Activated CD8-positive, alpha-beta memory T cell treated with anti-CD3 and anti-CD28 coated beads, Interleukin-2, amount 50 U/mL, for 4 hours (primary cell): ENCODE measurements around the gene DTNBP1.

Experiments used
- DNase-seq: peaks from one replicate; pipeline ENCODE4 v3.0.0-alpha.2; 2020

The DTNBP1 gene

DNA sequence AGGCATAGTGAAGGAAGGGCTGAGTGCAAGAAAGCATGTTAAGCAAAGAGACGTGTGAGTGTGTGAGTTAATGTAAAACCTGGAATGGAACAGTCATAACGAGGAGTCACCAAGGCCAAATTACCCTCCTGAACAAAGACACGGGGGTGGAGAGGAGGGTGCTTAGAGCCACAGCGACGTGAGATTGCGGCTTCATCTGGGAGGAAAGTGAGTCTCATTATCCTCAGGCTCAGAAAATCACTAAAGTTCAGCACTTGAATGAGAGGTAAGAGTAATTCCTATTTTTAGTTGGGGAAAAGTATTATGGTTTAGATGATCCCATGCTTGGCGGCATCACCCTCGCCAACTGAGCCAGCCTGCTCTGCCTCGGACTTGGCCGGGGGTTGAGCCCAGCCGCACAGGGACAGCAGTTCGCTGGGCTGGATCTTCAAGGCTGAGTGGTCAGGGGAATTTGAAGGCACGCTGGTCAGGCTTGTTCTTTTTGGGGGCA is 136.6 kb downstream of the DTNBP1 start:
- no peak for DNase-seq

DNA sequence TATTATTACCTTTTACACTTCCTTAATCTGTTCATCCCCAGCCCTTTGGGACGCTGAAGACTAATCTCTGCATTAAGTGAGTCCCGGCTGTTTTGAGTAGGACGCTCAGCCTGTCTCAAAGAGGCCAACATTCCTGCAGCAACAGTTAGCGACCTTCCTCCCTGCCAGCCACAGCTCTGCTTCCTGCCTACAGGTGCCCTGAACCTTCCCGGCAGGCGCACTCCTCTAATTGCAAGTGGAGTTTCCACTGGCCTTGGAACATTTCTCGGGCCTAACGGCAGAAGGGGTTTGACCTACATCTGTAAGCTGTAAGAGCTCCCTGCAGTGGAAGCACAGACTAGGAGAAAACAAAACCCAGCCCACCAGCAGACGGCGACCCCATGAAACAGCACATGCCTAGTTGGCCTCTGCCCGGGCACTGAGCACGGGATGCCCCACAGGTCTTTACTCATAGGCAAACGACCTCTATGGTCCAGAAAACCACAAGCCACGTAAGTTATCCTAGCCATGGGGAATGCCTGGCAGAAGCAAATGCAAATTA is 137.9 kb downstream of the DTNBP1 start:
- DNase-seq = no peak

DNA sequence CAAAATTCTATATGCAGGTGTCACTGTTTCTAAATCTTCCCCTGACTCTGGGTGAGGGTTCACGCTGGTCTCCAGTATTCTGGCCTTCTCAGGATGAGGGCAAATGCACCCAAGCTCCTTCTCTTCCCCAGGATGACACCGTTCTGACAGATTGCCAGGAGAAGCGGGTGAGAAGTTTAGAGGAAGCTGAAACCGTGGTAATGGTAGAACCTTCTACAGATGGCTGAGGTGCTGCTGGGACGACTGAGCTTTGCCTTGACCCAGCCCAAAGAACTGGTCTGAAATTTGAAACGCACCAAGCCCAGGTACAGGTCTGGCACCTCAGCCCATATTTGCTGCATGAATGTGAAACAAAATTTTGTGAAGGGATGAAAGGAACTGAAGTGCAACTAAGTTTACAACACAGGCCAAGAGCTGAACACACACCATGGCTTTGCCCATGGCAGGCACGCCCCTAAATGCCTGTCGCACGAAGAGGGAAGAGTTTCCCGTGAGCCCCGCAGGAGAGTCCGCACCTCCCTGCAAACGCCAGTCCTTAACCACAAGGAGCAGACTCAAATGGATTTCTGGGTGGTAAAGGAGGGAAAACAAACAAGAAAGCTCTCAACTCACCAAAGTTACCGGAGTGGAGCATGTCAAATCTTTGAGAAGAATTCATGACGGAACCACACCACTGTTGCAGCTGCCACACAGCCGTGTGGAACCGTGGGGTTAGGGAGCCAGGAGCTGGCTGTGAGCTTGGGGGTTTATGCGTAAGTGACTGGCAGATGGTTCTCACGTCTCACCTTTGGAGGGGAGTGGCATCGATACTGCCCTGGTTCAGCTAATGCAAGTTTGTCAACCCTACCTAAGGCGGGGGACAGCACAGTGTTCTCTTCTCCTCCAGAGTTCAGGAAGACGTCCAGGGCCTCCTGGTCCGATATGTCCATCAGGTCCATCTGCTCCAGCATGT is 138.9 kb downstream of the DTNBP1 start:
- DNase-seq = no peak

DNA sequence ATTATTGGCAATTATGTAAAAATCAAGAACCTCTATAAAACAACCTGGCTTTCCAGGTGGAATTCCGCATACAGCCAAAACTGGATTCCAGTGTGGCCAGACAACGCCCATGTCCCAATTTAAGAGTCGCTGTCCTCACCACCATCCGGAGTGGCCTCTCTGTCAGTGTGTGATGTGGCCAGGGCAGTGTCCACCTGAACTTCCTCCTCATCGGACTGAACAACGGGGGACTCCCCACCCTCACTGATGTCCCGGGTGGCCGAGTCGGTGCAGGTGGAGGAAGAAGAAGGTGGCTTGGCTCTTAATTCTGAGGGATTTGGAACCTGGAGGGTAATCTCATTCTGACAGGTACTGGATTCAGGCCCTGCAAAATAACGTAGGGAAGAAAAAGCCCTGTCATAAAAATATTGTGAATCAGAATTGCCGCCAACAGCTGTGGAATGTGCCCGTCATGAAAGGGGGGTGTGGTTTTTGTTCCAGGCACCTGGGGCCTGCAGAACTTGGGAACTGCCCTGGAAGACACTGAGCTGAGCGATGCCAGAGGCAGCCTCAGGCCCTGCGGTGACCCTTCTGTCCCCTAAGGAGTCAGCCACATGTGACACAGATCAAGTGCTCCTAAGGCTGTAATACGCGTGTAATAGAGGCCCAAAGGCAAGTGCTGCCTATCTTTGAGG is 139.8 kb downstream of the DTNBP1 start:
- DNase-seq = no peak

DNA sequence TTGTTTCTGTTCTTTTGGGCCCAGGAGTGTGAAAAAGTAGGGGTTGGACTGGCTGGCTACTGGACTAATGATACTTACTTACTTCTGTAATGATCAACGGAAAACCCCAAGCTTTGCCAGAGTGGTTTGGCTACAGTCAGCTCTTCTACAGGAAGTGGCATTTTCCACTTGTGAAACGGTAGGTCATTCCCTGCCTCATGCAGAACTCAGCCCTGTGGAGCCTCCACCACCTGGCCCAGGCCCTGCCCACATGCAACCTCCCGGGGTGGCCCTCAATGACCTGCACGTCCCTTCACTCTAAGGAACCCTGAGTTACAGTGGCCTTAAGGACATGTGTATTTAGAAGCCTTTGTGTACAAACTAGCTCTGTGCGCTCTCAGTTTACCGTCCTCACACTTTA is 140.4 kb downstream of the DTNBP1 start:
- DNase-seq = no peak

DNA sequence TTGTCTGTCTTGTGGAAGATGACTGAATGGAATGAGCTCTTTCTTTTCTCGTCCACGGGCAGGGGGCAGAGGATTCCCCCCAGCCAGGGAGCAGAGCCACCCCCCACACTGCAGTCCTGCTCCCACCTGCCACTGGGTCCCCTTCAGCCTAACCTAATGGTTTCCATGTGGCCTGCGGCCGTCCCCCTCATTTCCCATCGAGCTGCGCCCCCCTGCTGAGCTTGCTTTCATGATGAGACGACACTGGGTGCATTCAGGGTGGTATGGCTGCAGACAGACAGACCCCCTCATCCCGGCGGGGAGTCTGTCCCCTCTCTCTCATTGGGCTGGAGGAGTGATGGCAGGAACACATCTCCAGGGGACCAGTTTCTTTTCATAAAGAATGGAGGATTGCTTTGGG is 140.8 kb downstream of the DTNBP1 start:
- DNase-seq = no peak

DNA sequence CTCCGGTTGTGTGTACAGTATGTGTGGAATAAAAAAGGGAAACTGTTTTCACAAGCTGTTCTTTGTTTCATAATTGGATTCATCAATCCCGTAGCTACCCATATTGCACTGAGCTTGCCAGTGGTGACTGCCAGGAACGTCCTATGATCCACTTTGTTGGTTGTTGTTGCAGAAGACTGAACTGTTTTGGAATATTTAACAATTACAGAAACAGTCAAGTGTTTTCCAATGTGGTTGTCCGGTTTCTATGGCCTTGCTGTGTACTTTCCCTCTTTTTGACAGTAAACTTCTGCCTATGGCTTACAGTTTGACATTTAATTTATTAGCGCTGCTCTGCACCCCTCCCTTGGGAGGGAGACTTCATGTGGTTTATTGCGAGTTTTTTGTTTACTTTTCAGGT is 141.2 kb downstream of the DTNBP1 start:
- DNase-seq = no peak

DNA sequence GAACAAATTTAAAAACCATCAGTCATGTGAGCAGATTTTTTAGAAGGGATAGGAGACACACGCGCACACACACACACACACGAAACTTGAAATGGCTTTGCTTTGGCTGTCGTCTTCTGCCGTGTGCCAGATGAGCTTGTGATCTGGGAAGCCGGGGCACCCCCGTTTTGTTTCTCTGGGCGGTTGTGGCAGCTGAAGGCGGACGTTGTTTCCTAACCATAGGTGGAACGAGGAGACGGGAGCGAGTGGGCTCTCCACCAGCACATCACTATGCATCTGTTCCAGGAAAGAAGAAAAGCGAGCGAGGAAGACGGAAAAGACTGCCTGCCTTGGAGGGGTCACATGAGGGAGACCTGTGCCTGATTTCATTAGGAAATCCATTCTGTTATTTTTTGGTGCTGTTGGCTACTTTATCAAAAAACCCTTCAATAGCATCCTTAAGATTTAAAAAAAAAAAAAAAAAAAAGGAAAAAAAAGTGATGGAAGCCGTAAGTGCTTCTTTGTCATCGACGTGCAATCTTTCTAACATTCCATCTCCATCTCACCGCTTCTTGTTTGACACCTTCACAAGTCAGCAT is 142.1 kb downstream of the DTNBP1 start:
- no peak for DNase-seq

DNA sequence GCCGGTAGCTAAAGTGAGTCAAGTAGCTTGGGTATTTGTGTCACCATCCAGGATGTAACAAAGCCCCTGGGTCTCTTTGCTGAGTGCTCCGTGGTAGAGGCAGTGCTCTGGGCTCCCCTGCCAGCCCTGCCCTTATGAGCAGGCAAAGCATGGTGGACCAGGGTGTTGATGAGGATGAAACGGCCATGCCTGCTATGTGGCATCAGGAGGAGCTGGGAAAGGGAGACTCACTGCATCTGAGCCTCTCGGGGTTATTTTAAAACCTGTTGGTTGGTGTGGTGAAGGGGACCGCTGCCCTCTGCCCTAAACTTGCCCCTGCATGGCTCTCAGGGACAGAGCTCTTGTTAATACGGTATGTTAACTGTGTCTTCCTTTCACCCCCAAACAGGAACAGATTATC is 143.1 kb downstream of the DTNBP1 start:
- no peak for DNase-seq

DNA sequence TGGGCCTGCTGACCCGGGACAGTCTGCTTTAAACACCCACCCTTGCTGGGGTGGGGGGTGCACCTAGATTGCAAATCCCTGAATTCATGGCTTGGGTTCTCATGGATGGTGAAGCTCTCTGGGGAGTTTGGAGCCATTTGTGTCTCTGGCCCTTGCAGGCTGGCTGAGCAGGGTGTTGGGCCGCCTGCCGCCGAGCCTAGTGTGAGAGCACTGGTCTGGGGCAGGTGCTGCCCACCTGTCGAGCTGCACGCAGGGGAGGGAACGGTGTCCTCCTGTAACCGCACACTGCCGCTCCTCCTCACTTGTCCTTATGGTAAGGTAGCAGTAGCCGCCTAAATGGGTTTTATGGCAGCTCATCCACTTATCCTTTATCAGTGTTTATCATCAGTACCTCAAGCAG is 143.9 kb downstream of the DTNBP1 start:
- no peak for DNase-seq

DNA sequence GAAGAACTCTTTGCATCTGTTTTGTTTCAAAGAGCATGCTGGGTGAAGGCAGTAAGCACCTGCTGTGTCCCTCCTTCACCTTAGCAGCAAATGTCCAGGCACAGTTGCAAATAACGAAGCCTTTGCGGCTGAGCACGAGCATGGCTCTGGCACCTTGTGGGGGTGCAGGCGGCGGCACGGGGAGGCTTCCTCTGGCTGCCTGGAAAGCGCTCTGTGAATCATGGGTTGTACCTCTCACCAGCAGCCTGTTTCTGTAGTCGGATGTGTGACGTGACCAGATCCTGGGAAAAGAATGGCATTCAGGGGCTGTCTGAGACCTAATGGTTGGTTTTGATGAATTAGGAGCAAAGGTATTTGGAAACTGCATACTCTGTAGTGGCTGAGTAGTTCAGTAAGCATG is 144.8 kb downstream of the DTNBP1 start:
- DNase-seq = no peak

DNA sequence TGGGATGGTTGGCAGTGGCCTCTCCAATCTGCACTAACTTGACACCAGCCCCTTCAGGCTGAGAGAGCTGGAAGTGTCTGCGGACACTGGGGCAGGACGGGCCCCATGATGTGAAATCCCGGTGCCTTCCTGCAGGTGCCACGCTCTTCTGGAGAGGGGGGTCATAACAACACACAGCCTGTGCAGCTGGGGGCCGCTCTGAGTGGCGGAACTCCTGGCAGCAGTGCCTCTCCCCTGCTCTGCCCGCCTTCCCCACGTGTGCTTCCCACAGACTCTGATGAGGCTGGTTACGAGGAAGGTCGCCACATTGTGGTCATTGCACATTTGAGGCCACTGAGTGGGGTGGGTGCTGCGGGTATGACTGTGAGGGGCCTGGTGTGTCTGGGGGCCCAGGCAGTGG is 145.2 kb downstream of the DTNBP1 start:
- DNase-seq = no peak

DNA sequence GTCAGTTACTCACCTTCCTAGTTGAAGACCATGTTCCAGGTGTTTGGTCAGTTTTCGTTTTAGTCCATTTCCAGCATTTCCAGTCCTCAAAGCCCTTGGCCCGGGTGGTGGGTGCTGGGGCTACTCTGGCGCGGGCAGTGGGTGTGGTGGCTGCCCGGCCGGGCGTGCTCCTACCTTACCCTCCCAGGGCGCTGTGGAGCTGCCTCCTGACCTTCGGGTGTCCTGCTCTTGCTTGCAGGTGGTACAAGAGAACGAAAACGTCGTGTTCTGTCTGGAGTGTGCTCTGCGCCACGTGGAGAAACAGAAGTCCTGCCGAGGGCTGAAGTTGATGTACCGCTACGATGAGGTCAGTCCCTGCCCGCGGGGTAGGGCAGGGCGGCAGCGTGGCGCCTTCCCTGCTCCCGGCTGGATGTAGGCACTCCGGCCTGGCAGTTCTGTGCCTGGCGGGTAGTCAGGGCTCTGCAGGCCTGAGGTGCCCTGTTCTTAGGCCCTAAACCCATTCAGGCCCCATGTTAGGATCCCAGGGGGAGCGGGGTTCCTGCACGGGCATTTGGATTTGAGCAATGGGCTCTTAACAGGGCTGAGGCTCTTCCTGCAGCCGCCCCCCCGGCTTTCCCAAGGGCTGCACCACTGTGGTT is 145.8 kb downstream of the DTNBP1 start:
- no peak for DNase-seq

DNA sequence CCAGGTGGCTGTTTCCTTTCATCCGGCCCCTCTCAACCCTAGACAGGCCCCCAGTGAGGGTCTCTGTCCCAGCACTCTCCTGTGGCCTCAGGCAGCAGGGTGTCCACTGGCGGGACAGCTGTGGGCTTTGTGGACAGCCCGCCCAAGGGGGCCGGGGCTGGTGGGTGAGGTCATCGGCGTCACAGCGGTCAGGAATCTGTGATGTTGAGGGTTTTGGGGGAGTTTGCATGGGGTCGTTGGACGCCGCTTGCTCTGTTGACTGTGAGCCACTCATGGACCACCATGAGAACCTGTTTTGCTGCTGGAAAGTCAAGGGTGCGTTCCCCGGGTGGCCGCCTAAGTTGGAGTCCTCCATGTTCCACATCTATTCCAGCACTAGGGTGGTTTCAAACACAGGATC is 146.4 kb downstream of the DTNBP1 start:
- no peak for DNase-seq

DNA sequence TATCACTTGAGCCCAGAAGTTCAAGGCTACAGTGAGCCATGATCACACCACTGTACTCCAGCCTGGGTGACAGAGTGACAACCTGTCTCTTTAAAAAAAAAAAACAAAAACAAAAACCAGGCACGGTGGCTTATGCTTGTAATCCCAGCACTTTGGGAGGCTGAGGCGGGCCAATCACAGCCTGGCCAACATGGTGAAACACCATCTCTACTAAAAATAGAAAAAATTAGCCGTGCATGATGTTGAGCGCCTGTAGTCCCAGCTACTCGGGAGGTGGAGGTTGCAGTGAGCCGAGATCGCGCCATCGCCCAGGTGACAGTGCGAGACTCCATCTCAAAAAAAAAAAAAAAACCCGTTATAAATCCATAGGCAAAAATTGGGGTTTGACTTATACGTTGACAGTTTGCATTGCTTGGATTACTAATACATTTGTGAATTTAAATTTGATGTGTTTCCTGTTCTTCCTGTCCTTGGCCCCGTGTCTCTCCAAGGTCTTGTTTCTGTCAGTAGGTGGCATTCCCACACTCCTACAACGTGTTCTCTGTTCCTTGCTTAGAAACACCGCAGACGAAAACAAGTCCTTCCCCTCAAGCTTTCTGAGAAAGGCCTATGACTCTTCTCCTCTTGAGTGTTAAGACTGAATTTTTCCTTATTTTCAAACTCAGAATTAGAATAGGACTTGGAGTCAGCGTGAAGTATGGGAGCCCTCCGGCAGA is 147.0 kb downstream of the DTNBP1 start:
- no peak for DNase-seq

DNA sequence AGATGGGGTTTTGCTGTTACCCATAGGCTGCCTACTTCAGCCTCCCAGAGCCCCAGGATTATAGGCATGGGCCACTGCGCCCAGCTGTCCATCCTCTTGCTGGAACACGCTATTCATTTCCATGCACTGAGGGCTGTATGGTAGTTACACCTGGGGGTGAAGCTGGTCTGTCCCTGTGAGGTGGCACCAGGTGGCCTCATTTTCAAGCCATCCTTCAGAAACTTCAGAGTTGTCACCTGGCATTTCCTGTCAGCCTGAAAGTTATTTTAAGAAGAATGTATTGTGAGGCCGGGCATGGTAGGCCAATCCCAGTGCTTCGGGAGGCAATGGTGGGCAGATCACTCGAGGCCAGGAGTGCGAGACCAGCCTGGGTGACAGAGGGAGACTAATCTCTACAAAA is 147.6 kb downstream of the DTNBP1 start:
- DNase-seq = no peak

DNA sequence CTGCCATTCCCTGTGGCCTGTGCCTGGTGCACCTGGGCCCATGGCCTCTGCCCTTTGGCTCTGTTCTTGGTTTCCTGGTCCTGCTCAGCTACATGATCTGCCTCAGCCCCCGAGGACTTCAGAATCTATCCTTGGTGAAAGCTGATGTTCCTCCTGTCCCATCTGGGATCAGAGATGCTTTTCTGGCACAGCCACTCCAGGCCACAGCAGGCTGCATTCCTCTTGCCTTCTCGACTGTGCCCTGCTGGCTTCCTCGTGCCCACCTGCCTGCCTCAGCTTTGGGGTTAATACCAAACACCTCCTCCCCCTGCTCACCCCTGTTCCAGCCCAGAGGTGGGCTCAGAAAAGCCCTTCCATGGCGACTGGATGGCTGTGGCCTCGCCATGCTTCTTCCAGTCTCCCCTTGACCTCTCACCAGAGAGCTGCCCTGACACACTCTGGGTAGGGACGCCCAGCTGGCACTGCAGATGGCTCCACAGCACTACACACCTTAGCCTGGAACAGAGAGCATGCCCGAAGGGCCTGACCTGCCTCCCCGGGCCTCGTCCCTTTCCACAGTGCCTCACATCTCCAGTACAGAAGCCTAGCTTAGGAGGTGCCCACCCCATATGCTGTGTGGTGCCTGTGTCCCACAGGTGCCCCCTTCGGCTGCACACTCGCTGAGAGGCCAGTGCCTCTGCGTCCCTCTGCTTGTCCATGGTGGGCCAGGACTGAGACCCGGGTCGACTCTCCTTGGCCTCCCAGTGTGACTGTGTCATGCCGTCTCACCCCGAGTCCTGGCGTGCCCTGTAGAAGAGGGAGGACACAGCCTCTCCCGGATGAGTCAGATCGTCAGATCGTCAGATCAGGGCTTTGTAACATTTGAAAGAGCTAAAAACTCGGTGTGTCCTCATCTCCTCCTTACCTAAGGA is 148.8 kb downstream of the DTNBP1 start:
- no peak for DNase-seq

DNA sequence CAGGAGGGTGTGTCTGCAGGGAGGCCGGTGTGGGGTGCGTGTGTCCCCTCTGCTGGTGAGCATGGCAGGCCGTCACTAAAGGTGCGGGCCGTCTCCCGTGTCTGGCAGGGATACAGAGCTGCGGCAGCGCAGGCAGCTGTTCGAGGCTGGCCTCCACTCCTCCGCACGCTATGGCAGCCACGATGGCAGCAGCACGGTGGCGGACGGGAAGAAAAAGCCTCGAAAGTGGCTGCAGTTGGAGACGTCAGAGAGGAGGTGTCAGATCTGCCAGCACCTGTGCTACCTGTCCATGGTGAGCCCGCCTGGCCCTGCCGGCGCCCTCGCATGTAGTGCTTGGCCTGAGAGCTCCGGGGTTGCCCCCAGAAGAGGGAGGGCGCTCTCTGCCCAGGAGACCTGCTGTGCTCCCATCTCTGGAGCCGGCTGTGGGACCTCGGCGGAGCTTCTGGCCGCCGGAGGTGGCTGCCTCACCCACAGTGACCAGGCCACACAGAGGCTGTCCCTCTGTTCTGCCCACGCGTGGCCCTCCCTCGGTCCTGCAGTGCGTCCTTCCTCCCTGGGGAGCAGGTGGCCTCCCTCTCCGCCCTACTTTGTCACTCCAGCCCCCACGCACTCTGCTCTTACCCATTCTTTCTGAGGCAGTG is 149.6 kb downstream of the DTNBP1 start:
- no peak for DNase-seq

DNA sequence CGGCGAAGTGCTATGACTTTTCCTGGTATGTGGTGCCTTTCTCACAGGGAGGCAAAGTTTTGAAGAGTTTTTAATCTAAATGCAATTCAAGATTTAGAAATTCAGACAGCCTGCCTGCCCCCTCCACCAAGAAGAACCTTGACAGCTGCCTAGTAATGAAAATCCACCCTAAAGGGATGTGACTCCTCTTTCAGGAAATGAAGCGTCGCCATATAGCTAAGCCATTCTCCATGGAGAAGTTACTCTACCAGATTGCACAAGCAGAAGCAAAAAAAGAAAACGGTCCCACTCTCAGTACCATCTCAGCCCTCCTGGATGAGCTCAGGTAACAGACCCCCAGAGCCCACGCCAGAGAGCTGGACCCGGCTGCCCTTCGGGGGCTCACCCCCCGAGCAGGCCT is 150.1 kb downstream of the DTNBP1 start:
- no peak for DNase-seq

DNA sequence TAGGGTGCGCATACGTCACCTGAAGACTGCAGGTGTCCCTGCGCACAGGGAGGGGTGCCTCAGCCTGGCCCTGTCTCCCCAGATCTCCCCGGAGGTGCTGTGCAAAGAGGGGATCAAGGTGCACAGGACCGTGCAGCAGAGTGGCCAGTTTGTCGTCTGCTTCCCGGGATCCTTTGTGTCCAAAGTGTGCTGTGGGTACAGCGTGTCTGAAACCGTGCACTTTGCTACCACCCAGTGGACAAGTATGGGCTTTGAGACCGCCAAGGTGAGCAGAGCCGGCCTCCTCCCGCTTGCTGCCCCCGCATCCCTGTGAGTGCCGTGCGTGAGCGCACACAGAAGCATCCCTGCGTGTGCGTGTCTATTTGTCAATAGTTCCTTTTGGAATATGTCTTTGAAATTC is 150.7 kb downstream of the DTNBP1 start:
- no peak for DNase-seq
